H1 (cell line): Measurements from ENCODE around the gene CLEC12A. TPM values are rescaled to one million over a fixed set of nuclear protein-coding genes. Genes with fewer than 3 reads are reported as not detected.

Source experiments
- KDM4A ChIP-seq: IDR thresholded peaks from one replicate; pipeline ENCODE4 v1.7.1; 2012; ENCODE audit warnings: low read depth, mild to moderate bottlenecking, moderate library complexity, low read length, inconsistent platforms; ENCODE audit not compliant: severe bottlenecking
- NANOG ChIP-seq: IDR thresholded peaks from 2 replicates; pipeline ENCODE4 v1.6.1; 2011; ENCODE audit warnings: low read length, low read depth, mild to moderate bottlenecking, inconsistent platforms; ENCODE audit not compliant: insufficient read depth, poor library complexity, severe bottlenecking
- SIN3A ChIP-seq, 2 experiments: IDR thresholded peaks in 1 of 2; conservative IDR thresholded peaks in 1 of 2; 2 replicates each; pipeline ENCODE4 v1.6.1; 2011 to 2012; ENCODE audit warnings: low read length in 2 of 2, improper control_type of control experiment in 1 of 2, low read depth in 1 of 2, mild to moderate bottlenecking in 1 of 2
- SRF ChIP-seq: IDR thresholded peaks from 2 replicates; pipeline ENCODE4 v1.6.1; 2011; ENCODE audit warnings: mild to moderate bottlenecking, low read depth, low read length, moderate library complexity
- polyA plus RNA-seq, 7 experiments: library from polyadenylated mRNA; depleted of rRNA in 3 of 7; stranded (reverse) in 5 of 7; unstranded in 2 of 7; fragments of >200 nt in 5 of 7; fragments of 200-250 nt in 2 of 7; gene quantifications; 1 replicate in 5 of 7; 2 replicates in 1 of 7; 4 replicates in 1 of 7; pipeline versions ENCODE4 v1.2.1 to v1.2.3, GENCODE V29; 2011 to 2013; ENCODE audit warnings: missing spikeins in 2 of 7, mixed read lengths in 2 of 7
- total RNA-seq: library from RNA; stranded (reverse); fragmentation: NEBNext Ultra II Directional; extraction: Animal tissue kit (Norgen Biotek cat#: 25700); gene quantifications from 2 replicates; pipeline ENCODE4 v1.2.1, GENCODE V29; 2021
- TF ChIP-seq, protein P1 (sequence below): IDR thresholded peaks from 2 replicates; pipeline ENCODE4 v1.6.1; 2011; ENCODE audit warnings: low read depth, mild to moderate bottlenecking, low read length; ENCODE audit not compliant: insufficient read depth

Gene CLEC12A
- total and polyA plus RNA-seq, 2 of the 8 experiments (the other 6 are each of a cell fraction or from before 2014, with no cell fraction given), result not detected

DNA sequence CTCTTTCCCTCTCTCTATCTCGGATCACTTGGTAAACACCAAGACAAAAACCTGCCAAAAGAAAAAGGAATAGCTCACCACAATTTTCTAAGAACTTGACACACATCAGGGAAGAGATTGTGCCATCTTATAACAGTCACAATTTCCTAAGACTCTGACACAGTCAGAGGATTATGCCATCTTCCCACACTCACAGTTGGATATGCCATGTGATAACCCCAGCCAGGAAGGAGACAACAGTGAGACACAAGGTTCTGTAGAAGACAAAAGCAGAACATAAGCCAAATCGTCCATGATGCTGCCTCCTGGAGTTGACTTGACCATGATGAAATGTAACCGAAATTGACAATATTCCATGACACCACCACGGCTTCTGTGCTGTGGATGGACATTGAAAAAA is 56.5 kb downstream of the CLEC12A start (continued):
- TF ChIP-seq NANOG (no peak), SIN3A (conservative IDR thresholded peaks at IDR 0.05 in 1 of 2, IDR thresholded peaks at IDR 0.05 in 1 of 2; ENCODE audit: low read depth in 1 of 2, low read length in 2 of 2) (no peak), KDM4A (no peak), SRF (no peak)
- TF ChIP-seq, protein P1, sequence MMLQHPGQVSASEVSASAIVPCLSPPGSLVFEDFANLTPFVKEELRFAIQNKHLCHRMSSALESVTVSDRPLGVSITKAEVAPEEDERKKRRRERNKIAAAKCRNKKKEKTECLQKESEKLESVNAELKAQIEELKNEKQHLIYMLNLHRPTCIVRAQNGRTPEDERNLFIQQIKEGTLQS, result no peak
